Trophoblast cell (in vitro differentiated cells and primary cell): ENCODE measurements around the gene LSS.

ENCODE experiments used
- DNase-seq, 2 donors: peaks; one replicate each; pipeline ENCODE4 v3.0.0-alpha.2; 2016
- H2AFZ ChIP-seq: 2 replicates; pipeline ENCODE4 v1.6.1; 2013; ENCODE audit warnings: low read length, moderate library complexity, mild to moderate bottlenecking; ENCODE audit not compliant: insufficient read depth, poor library complexity
- H2AK5ac ChIP-seq: 2 replicates; pipeline ENCODE4 v1.6.1; 2013; ENCODE audit warnings: mild to moderate bottlenecking, low read length
- H2BK120ac ChIP-seq: 2 replicates; pipeline ENCODE4 v1.6.1; 2013; ENCODE audit warnings: low read length, mild to moderate bottlenecking, moderate library complexity; ENCODE audit not compliant: insufficient read depth, poor library complexity
- H2BK12ac ChIP-seq: 2 replicates; pipeline ENCODE4 v1.6.1; 2013; ENCODE audit warnings: mild to moderate bottlenecking, low read length, moderate library complexity
- H2BK5ac ChIP-seq: 2 replicates; pipeline ENCODE4 v1.6.1; 2013; ENCODE audit warnings: low read length, low read depth, moderate library complexity, mild to moderate bottlenecking; ENCODE audit not compliant: poor library complexity
- H3K14ac ChIP-seq: 2 replicates; pipeline ENCODE4 v1.6.1; 2013; ENCODE audit warnings: mild to moderate bottlenecking, low read length
- H3K18ac ChIP-seq: 2 replicates; pipeline ENCODE4 v1.6.1; 2013; ENCODE audit warnings: mild to moderate bottlenecking, low read length
- H3K23ac ChIP-seq: 2 replicates; pipeline ENCODE4 v1.6.1; 2013; ENCODE audit warnings: low read length
- H3K27ac ChIP-seq: 2 replicates; pipeline ENCODE4 v1.5.1; 2013; ENCODE audit warnings: low read depth, mild to moderate bottlenecking, inconsistent platforms, low read length, moderate library complexity
- H3K27me3 ChIP-seq: 2 replicates; pipeline ENCODE4 v1.6.1; 2013; ENCODE audit warnings: inconsistent platforms, mild to moderate bottlenecking, low read length, moderate library complexity; ENCODE audit not compliant: insufficient read depth
- H3K36me3 ChIP-seq, 2 experiments: 1 replicate in 1 of 2; 2 replicates in 1 of 2; pipeline ENCODE4 v1.6.1; 2013; ENCODE audit warnings: low read length in 2 of 2, mild to moderate bottlenecking in 2 of 2, moderate library complexity in 1 of 2; ENCODE audit not compliant: insufficient read depth in 2 of 2, control insufficient read depth in 1 of 2
- H3K4ac ChIP-seq: 2 replicates; pipeline ENCODE4 v1.6.1; 2013; ENCODE audit warnings: low read depth, mild to moderate bottlenecking, low read length, moderate library complexity
- H3K4me1 ChIP-seq, 2 experiments: 1 replicate in 1 of 2; 2 replicates in 1 of 2; pipeline ENCODE4 v1.6.1; 2013; ENCODE audit warnings: low read length in 2 of 2, mild to moderate bottlenecking in 2 of 2, moderate library complexity in 1 of 2; ENCODE audit not compliant: insufficient read depth in 2 of 2, control insufficient read depth in 1 of 2
- H3K4me2 ChIP-seq: 2 replicates; pipeline ENCODE4 v1.6.1; 2013; ENCODE audit warnings: inconsistent platforms, mild to moderate bottlenecking, low read length, moderate library complexity
- H3K4me3 ChIP-seq: 2 replicates; pipeline ENCODE4 v1.5.1; 2013; ENCODE audit warnings: mild to moderate bottlenecking, low read depth, low read length, inconsistent platforms
- H3K79me1 ChIP-seq: one replicate; pipeline ENCODE4 v1.6.1; 2013; ENCODE audit warnings: low read length
- H3K79me2 ChIP-seq: 2 replicates; pipeline ENCODE4 v1.6.1; 2013; ENCODE audit warnings: low read length, mild to moderate bottlenecking; ENCODE audit not compliant: control insufficient read depth, insufficient read depth, poor library complexity
- H3K9ac ChIP-seq: 2 replicates; pipeline ENCODE4 v1.6.1; 2013; ENCODE audit warnings: mild to moderate bottlenecking, low read length
- H3K9me3 ChIP-seq: 2 replicates; pipeline ENCODE4 v1.6.1; 2013; ENCODE audit warnings: low read depth, mild to moderate bottlenecking, control low read depth, inconsistent platforms, low read length; ENCODE audit not compliant: insufficient read depth
- H4K12ac ChIP-seq: 2 replicates; pipeline ENCODE4 v1.6.1; 2013; ENCODE audit warnings: low read depth, mild to moderate bottlenecking, low read length, moderate library complexity
- H4K8ac ChIP-seq: 2 replicates; pipeline ENCODE4 v1.6.1; 2013; ENCODE audit warnings: low read depth, mild to moderate bottlenecking, low read length, moderate library complexity
- H4K91ac ChIP-seq: one replicate; pipeline ENCODE4 v1.6.1; 2013; ENCODE audit warnings: low read depth, mild to moderate bottlenecking, low read length, moderate library complexity
- WGBS: extraction: QIAGEN DNeasy Blood & Tissue Kit; methylation state at CpG from one replicate; pipeline ENCODE4 v1.1.7; 2013; ENCODE audit warnings: missing lambda C conversion rate; ENCODE audit not compliant: insufficient read length, insufficient coverage; ENCODE audit errors: extremely low coverage; 5-methylcytosine and 5-hydroxymethylcytosine counted together

Gene LSS

GRCh38 chr21:46248827-46249226 is 20.3 kb upstream of the LSS start:
- Histone ChIP-seq H3K79me1 (no peaks in the 10 kb centered on the region), H3K27me3 (no peaks in the 10 kb centered on the region), H3K4ac (no peak overlapping the region), H4K12ac (no peak overlapping the region), H2BK5ac (no peak overlapping the region), H3K14ac (no peak overlapping the region), H3K4me3 (no peak overlapping the region), H3K9me3 (peaks cover 3% of the 10 kb centered on the region), H4K8ac (no peak overlapping the region), H3K27ac (no peak overlapping the region), H3K79me2 (no peaks in the 10 kb centered on the region), H3K4me1 (no peaks in the 10 kb centered on the region), H3K18ac (no peak overlapping the region), H3K9ac (no peak overlapping the region), H3K4me2 (no peak overlapping the region), H2AFZ (no peak overlapping the region), H4K91ac (no peak overlapping the region), H2BK12ac (no peak overlapping the region), H3K36me3 (peaks cover 54 to 71% of the 10 kb centered on the region in 2 experiments), H3K23ac (no peak overlapping the region), H2BK120ac (no peak overlapping the region), H2AK5ac (no peak overlapping the region)
- WGBS: no CpG with 5 or more reads among the region's 2 CpGs
- DNase-seq: no peak

- Histone ChIP-seq H3K4ac (no peak overlapping the region), H3K27ac (no peak overlapping the region)
- no CpG with 5 or more reads among the region's 1 CpG for WGBS
Observed at GRCh38 chr21:46248422-46248782, 19.8 kb upstream of the LSS start.

GRCh38 chr21:46247699-46248421 is 19.3 kb upstream of the LSS start:
- no CpG with 5 or more reads among the region's 3 CpGs for WGBS
- H2BK5ac ChIP-seq: no peak overlapping the region
- peaks cover 59 to 74% of the 10 kb centered on the region in 2 experiments for H3K36me3 ChIP-seq
- no peak overlapping the region for H2AFZ ChIP-seq
- no peaks in the 10 kb centered on the region for H3K27me3 ChIP-seq
- no peak overlapping the region for H3K23ac ChIP-seq
- H3K4ac ChIP-seq: no peak overlapping the region
- H3K18ac ChIP-seq: no peak overlapping the region
- no peaks in the 10 kb centered on the region for H3K79me2 ChIP-seq
- no peak overlapping the region for H3K4me2 ChIP-seq
- no peak overlapping the region for H4K12ac ChIP-seq
- H4K8ac ChIP-seq: no peak overlapping the region
- no peaks in the 10 kb centered on the region for H3K4me1 ChIP-seq
- no peak overlapping the region for H3K4me3 ChIP-seq
- no peak overlapping the region for H3K9ac ChIP-seq
- no peak for DNase-seq
- no peak overlapping the region for H4K91ac ChIP-seq
- no peak overlapping the region for H3K27ac ChIP-seq
- peaks cover 3% of the 10 kb centered on the region for H3K9me3 ChIP-seq
- no peak overlapping the region for H2AK5ac ChIP-seq
- no peak overlapping the region for H3K14ac ChIP-seq
- H2BK12ac ChIP-seq: no peak overlapping the region
- H2BK120ac ChIP-seq: no peak overlapping the region
- no peaks in the 10 kb centered on the region for H3K79me1 ChIP-seq

More at GRCh38 chr21:46248422-46248782, 19.8 kb upstream of the LSS start:
- DNase-seq: no peak
- no peak overlapping the region for H3K4me2 ChIP-seq
- peaks cover 55 to 71% of the 10 kb centered on the region in 2 experiments for H3K36me3 ChIP-seq
- no peak overlapping the region for H3K9ac ChIP-seq
- H3K14ac ChIP-seq: no peak overlapping the region
- peaks cover 3% of the 10 kb centered on the region for H3K9me3 ChIP-seq
- no peaks in the 10 kb centered on the region for H3K27me3 ChIP-seq
- no peaks in the 10 kb centered on the region for H3K79me2 ChIP-seq
- no peak overlapping the region for H3K18ac ChIP-seq
- H2BK120ac ChIP-seq: no peak overlapping the region
- H2BK5ac ChIP-seq: no peak overlapping the region
- H3K23ac ChIP-seq: no peak overlapping the region
- H2AFZ ChIP-seq: no peak overlapping the region
- H3K4me1 ChIP-seq: no peaks in the 10 kb centered on the region
- no peak overlapping the region for H4K91ac ChIP-seq
- no peak overlapping the region for H2AK5ac ChIP-seq
- no peak overlapping the region for H4K12ac ChIP-seq
- H2BK12ac ChIP-seq: no peak overlapping the region
- H3K4me3 ChIP-seq: no peak overlapping the region
- H4K8ac ChIP-seq: no peak overlapping the region
- no peaks in the 10 kb centered on the region for H3K79me1 ChIP-seq

GRCh38 chr21:46246345-46246744 is 17.8 kb upstream of the LSS start:
- no peak overlapping the region for H2AFZ ChIP-seq
- no peak overlapping the region for H3K14ac ChIP-seq
- H2AK5ac ChIP-seq: no peak overlapping the region
- no peaks in the 10 kb centered on the region for H3K4me1 ChIP-seq
- H4K8ac ChIP-seq: no peak overlapping the region
- H3K4ac ChIP-seq: no peak overlapping the region
- H2BK120ac ChIP-seq: no peak overlapping the region
- H4K91ac ChIP-seq: no peak overlapping the region
- H2BK5ac ChIP-seq: no peak overlapping the region
- H3K4me2 ChIP-seq: no peak overlapping the region
- no peaks in the 10 kb centered on the region for H3K27me3 ChIP-seq
- H3K79me2 ChIP-seq: no peaks in the 10 kb centered on the region
- H2BK12ac ChIP-seq: no peak overlapping the region
- H3K23ac ChIP-seq: no peak overlapping the region
- H3K4me3 ChIP-seq: no peak overlapping the region
- no peak overlapping the region for H3K9ac ChIP-seq
- H3K79me1 ChIP-seq: no peaks in the 10 kb centered on the region
- no peak overlapping the region for H3K27ac ChIP-seq
- peaks cover 49 to 66% of the 10 kb centered on the region in 2 experiments for H3K36me3 ChIP-seq
- H3K9me3 ChIP-seq: peaks cover 3% of the 10 kb centered on the region
- H3K18ac ChIP-seq: no peak overlapping the region
- WGBS: no CpG with 5 or more reads among the region's 6 CpGs
- no peak for DNase-seq
- H4K12ac ChIP-seq: no peak overlapping the region
